HL-60 (cell line): ENCODE results near the gene HSPA1A.

Experiments
- DNase-seq, 2 experiments: peaks; one replicate each; pipeline ENCODE4 v3.0.0-alpha.2; 2010 to 2020; ENCODE audit warnings: low read depth in 1 of 2, low spot score in 1 of 2
- H3K27ac ChIP-seq: fragments of 250-450 bp; sonication (Bioruptor Pico); replicated peaks from 2 replicates; pipeline ENCODE4 v1.5.1; 2020; ENCODE audit warnings: mild to moderate bottlenecking, moderate library complexity
- H3K27me3 ChIP-seq: fragments of 250-450 bp; sonication (Bioruptor Pico); 2 replicates; pipeline ENCODE4 v1.5.1; 2021; ENCODE audit warnings: mild to moderate bottlenecking, moderate library complexity; ENCODE audit not compliant: insufficient read depth, poor library complexity, severe bottlenecking
- H3K4me3 ChIP-seq: replicated peaks from 2 replicates; pipeline ENCODE4 v1.5.1; 2011; ENCODE audit warnings: mild to moderate bottlenecking, control low read depth, low read length; ENCODE audit not compliant: insufficient read depth
- CTCF ChIP-seq: IDR thresholded peaks from one replicate; pipeline ENCODE4 v1.5.1; 2011; ENCODE audit warnings: low read length, control low read depth, inconsistent platforms; ENCODE audit not compliant: insufficient read depth
- GABPA ChIP-seq: IDR thresholded peaks from 2 replicates; pipeline ENCODE4 v1.6.1; 2012; ENCODE audit warnings: low read depth
- POLR2AphosphoS5 ChIP-seq: IDR thresholded peaks from 2 replicates; pipeline ENCODE4 v1.6.1; 2012; ENCODE audit warnings: low read depth
- SPI1 ChIP-seq: IDR thresholded peaks from 2 replicates; pipeline ENCODE4 v1.6.1; 2012; ENCODE audit warnings: low read depth, mild to moderate bottlenecking, borderline replicate concordance
- TF ChIP-seq, protein P1 (sequence below): IDR thresholded peaks from 2 replicates; pipeline ENCODE4 v1.6.1; 2012; ENCODE audit warnings: low read depth; ENCODE audit not compliant: insufficient replicate concordance

HSPA1A gene

GRCh38 chr6:31859923-31860322 is 44.6 kb downstream of the HSPA1A start:
- TF ChIP-seq SPI1 (no peak), POLR2AphosphoS5 (no peak), GABPA (no peak), CTCF (no peak)
- TF ChIP-seq, protein P1, sequence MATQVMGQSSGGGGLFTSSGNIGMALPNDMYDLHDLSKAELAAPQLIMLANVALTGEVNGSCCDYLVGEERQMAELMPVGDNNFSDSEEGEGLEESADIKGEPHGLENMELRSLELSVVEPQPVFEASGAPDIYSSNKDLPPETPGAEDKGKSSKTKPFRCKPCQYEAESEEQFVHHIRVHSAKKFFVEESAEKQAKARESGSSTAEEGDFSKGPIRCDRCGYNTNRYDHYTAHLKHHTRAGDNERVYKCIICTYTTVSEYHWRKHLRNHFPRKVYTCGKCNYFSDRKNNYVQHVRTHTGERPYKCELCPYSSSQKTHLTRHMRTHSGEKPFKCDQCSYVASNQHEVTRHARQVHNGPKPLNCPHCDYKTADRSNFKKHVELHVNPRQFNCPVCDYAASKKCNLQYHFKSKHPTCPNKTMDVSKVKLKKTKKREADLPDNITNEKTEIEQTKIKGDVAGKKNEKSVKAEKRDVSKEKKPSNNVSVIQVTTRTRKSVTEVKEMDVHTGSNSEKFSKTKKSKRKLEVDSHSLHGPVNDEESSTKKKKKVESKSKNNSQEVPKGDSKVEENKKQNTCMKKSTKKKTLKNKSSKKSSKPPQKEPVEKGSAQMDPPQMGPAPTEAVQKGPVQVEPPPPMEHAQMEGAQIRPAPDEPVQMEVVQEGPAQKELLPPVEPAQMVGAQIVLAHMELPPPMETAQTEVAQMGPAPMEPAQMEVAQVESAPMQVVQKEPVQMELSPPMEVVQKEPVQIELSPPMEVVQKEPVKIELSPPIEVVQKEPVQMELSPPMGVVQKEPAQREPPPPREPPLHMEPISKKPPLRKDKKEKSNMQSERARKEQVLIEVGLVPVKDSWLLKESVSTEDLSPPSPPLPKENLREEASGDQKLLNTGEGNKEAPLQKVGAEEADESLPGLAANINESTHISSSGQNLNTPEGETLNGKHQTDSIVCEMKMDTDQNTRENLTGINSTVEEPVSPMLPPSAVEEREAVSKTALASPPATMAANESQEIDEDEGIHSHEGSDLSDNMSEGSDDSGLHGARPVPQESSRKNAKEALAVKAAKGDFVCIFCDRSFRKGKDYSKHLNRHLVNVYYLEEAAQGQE, result no peak
- Histone ChIP-seq H3K27me3 (no peaks in the 10 kb centered on the region), H3K27ac (no peak overlapping the region), H3K4me3 (no peak overlapping the region)
- DNase-seq, result no peak

DNA sequence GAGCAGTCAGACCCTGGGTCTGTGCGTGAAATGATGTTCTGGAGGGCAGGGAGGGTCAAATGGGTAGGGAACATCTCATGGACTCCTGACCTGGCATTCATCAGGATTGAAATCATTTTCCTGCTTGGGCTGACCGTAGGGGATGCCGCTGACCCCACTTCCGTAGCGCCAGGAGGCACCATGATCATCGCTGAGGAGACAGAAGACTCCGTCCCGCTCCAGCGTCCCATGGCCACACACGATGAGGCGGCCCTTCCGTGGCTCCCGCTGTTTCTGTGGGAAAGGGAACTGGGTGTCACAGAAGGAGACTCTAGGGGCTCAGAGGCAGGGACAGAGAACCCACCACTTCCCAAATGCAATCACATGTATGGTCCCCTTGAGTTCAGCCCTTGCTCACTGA is 45.0 kb downstream of the HSPA1A start:
- H3K27ac ChIP-seq, result no peak overlapping the region

DNA sequence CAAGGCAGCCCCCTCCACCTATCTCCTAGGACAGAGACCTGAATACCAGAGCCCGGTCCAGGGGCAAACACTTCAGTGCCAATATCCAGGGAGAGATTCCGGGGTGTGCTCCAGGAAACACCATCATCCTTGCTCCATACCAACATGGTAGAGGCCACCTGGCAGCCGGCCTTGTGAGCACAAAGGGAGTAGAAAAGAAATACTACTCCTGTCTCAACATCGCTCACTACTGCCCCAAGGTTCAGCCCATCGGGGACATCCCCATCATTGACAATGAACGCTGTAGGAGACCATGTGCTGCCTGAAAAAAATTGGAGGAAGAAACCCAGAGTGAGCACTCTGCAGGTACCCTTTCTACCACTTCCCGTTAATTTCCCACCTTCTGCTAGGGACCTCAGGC is 45.8 kb downstream of the HSPA1A start:
- no peak overlapping the region for H3K4me3 ChIP-seq
- H3K27me3 ChIP-seq, result no peaks in the 10 kb centered on the region
- TF ChIP-seq, protein P1, result no peak
- TF ChIP-seq GABPA, result no peak
- no peak for TF ChIP-seq POLR2AphosphoS5
- no peak for TF ChIP-seq CTCF
- no peak for TF ChIP-seq SPI1
- no peak overlapping the region for H3K27ac ChIP-seq
- no peak for DNase-seq

More for the DNA sequence above, 45.0 kb downstream of the HSPA1A start:
- Histone ChIP-seq H3K27me3 (no peaks in the 10 kb centered on the region), H3K4me3 (no peak overlapping the region)
- no peak for DNase-seq
- TF ChIP-seq GABPA, result no peak
- TF ChIP-seq, protein P1, result no peak

DNA sequence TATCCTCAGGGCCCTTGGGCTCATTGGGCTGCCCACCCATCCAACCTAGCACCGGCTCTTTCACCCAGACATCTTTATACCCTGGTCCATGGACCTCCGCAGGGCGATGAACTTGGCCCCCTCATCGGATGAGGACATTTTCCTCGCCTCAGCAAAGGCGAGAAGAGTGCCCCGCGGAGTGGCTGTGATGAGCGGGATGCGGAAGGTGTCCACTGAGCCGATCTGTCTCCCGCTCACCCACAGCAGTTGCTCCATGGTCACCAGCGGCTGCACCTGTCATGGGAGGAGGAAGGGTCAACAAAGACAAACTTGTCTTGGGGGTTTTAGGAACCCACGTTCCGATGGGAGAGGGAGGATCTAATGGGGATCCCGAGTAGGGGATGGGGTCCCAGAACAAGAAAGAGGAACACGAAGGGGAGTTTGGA is 46.6 kb downstream of the HSPA1A start:
- Histone ChIP-seq H3K4me3 (peak overlapping the region; percentile 95), H3K27me3 (no peaks in the 10 kb centered on the region), H3K27ac (peak overlapping the region; percentile 66)
- no peak for DNase-seq
- TF ChIP-seq SPI1 (no peak), GABPA (no peak)
